ENCODE measurements around the gene AUTS2.

Gene AUTS2

GRCh38 chr7:69962186-69963065 is 364.2 kb downstream of the AUTS2 start:
- no peak overlapping the region for H3K27ac ChIP-seq (ENCODE audit: insufficient read depth, low read length, poor library complexity, severe bottlenecking)
- no peaks in the 10 kb centered on the region for H3K36me3 ChIP-seq (ENCODE audit: control insufficient read depth, insufficient read depth, low read length)
- no peaks in the 10 kb centered on the region for H3K9me3 ChIP-seq (ENCODE audit: control insufficient read depth, low read length)
- no peaks in the 10 kb centered on the region for H3K27me3 ChIP-seq (replicated peaks; ENCODE audit: control insufficient read depth, insufficient read depth, low read length, poor library complexity, severe bottlenecking)
- no peaks in the 10 kb centered on the region for H3K4me1 ChIP-seq (ENCODE audit: control insufficient read depth, insufficient read depth, low read length, poor library complexity, severe bottlenecking)
- DNase-seq = no peak
- no peak overlapping the region for H3K4me3 ChIP-seq (ENCODE audit: insufficient read depth, low read depth, low read length, poor library complexity, severe bottlenecking)

- no peaks in the 10 kb centered on the region for H3K27me3 ChIP-seq (replicated peaks; ENCODE audit: control insufficient read depth, insufficient read depth, low read length, poor library complexity, severe bottlenecking)
- DNase-seq = no peak
- no peaks in the 10 kb centered on the region for H3K36me3 ChIP-seq (ENCODE audit: control insufficient read depth, insufficient read depth, low read length)
- H3K9me3 ChIP-seq (ENCODE audit: control insufficient read depth, low read length) = no peaks in the 10 kb centered on the region
- no peak overlapping the region for H3K4me3 ChIP-seq (ENCODE audit: insufficient read depth, low read depth, low read length, poor library complexity, severe bottlenecking)
- H3K4me1 ChIP-seq (ENCODE audit: control insufficient read depth, insufficient read depth, low read length, poor library complexity, severe bottlenecking) = no peaks in the 10 kb centered on the region
- no peak overlapping the region for H3K27ac ChIP-seq (ENCODE audit: insufficient read depth, low read length, poor library complexity, severe bottlenecking)
These were observed 365.1 kb downstream of the AUTS2 start for GRCh38 chr7:69963393-69963792.

- Histone ChIP-seq H3K4me1 (ENCODE audit: control insufficient read depth, insufficient read depth, low read length, poor library complexity, severe bottlenecking) (no peaks in the 10 kb centered on the region), H3K36me3 (ENCODE audit: control insufficient read depth, insufficient read depth, low read length) (no peaks in the 10 kb centered on the region), H3K4me3 (ENCODE audit: insufficient read depth, low read depth, low read length, poor library complexity, severe bottlenecking) (no peak overlapping the region), H3K9me3 (ENCODE audit: control insufficient read depth, low read length) (no peaks in the 10 kb centered on the region), H3K27ac (ENCODE audit: insufficient read depth, low read length, poor library complexity, severe bottlenecking) (no peak overlapping the region), H3K27me3 (replicated peaks; ENCODE audit: control insufficient read depth, insufficient read depth, low read length, poor library complexity, severe bottlenecking) (no peaks in the 10 kb centered on the region)
- no peak for DNase-seq
These were observed 368.7 kb downstream of the AUTS2 start for GRCh38 chr7:69966766-69967591.

GRCh38 chr7:69967689-69968450 is 369.6 kb downstream of the AUTS2 start:
- H3K27me3 ChIP-seq (replicated peaks; ENCODE audit: control insufficient read depth, insufficient read depth, low read length, poor library complexity, severe bottlenecking) = no peaks in the 10 kb centered on the region
- no peaks in the 10 kb centered on the region for H3K4me1 ChIP-seq (ENCODE audit: control insufficient read depth, insufficient read depth, low read length, poor library complexity, severe bottlenecking)
- no peak overlapping the region for H3K27ac ChIP-seq (ENCODE audit: insufficient read depth, low read length, poor library complexity, severe bottlenecking)
- H3K9me3 ChIP-seq (ENCODE audit: control insufficient read depth, low read length) = no peaks in the 10 kb centered on the region
- no peak for DNase-seq
- no peak overlapping the region for H3K4me3 ChIP-seq (ENCODE audit: insufficient read depth, low read depth, low read length, poor library complexity, severe bottlenecking)
- H3K36me3 ChIP-seq (ENCODE audit: control insufficient read depth, insufficient read depth, low read length) = no peaks in the 10 kb centered on the region

GRCh38 chr7:69968969-69969556 is 370.8 kb downstream of the AUTS2 start:
- Histone ChIP-seq H3K4me1 (ENCODE audit: control insufficient read depth, insufficient read depth, low read length, poor library complexity, severe bottlenecking) (no peaks in the 10 kb centered on the region), H3K27ac (ENCODE audit: insufficient read depth, low read length, poor library complexity, severe bottlenecking) (no peak overlapping the region), H3K36me3 (ENCODE audit: control insufficient read depth, insufficient read depth, low read length) (no peaks in the 10 kb centered on the region), H3K27me3 (replicated peaks; ENCODE audit: control insufficient read depth, insufficient read depth, low read length, poor library complexity, severe bottlenecking) (no peaks in the 10 kb centered on the region), H3K4me3 (ENCODE audit: insufficient read depth, low read depth, low read length, poor library complexity, severe bottlenecking) (no peak overlapping the region), H3K9me3 (ENCODE audit: control insufficient read depth, low read length) (no peaks in the 10 kb centered on the region)
- no peak for DNase-seq

- DNase-seq = no peak
- Histone ChIP-seq H3K9me3 (ENCODE audit: control insufficient read depth, low read length) (no peaks in the 10 kb centered on the region), H3K27ac (ENCODE audit: insufficient read depth, low read length, poor library complexity, severe bottlenecking) (no peak overlapping the region), H3K27me3 (replicated peaks; ENCODE audit: control insufficient read depth, insufficient read depth, low read length, poor library complexity, severe bottlenecking) (no peaks in the 10 kb centered on the region), H3K4me1 (ENCODE audit: control insufficient read depth, insufficient read depth, low read length, poor library complexity, severe bottlenecking) (no peaks in the 10 kb centered on the region), H3K36me3 (ENCODE audit: control insufficient read depth, insufficient read depth, low read length) (no peaks in the 10 kb centered on the region), H3K4me3 (ENCODE audit: insufficient read depth, low read depth, low read length, poor library complexity, severe bottlenecking) (no peak overlapping the region)
These were observed 383.4 kb downstream of the AUTS2 start for GRCh38 chr7:69981646-69982045.

- H3K4me1 ChIP-seq (ENCODE audit: control insufficient read depth, insufficient read depth, low read length, poor library complexity, severe bottlenecking) = no peaks in the 10 kb centered on the region
- H3K9me3 ChIP-seq (ENCODE audit: control insufficient read depth, low read length) = no peaks in the 10 kb centered on the region
- H3K4me3 ChIP-seq (ENCODE audit: insufficient read depth, low read depth, low read length, poor library complexity, severe bottlenecking) = no peak overlapping the region
- no peaks in the 10 kb centered on the region for H3K36me3 ChIP-seq (ENCODE audit: control insufficient read depth, insufficient read depth, low read length)
- H3K27ac ChIP-seq (ENCODE audit: insufficient read depth, low read length, poor library complexity, severe bottlenecking) = no peak overlapping the region
- H3K27me3 ChIP-seq (replicated peaks; ENCODE audit: control insufficient read depth, insufficient read depth, low read length, poor library complexity, severe bottlenecking) = no peaks in the 10 kb centered on the region
- DNase-seq = no peak
These were observed 383.9 kb downstream of the AUTS2 start for GRCh38 chr7:69982197-69982596.

GRCh38 chr7:69989551-69989950 is 391.3 kb downstream of the AUTS2 start:
- H3K27me3 ChIP-seq (replicated peaks; ENCODE audit: control insufficient read depth, insufficient read depth, low read length, poor library complexity, severe bottlenecking) = no peaks in the 10 kb centered on the region
- no peaks in the 10 kb centered on the region for H3K9me3 ChIP-seq (ENCODE audit: control insufficient read depth, low read length)
- H3K36me3 ChIP-seq (ENCODE audit: control insufficient read depth, insufficient read depth, low read length) = no peaks in the 10 kb centered on the region
- no peak for DNase-seq
- no peak overlapping the region for H3K4me3 ChIP-seq (ENCODE audit: insufficient read depth, low read depth, low read length, poor library complexity, severe bottlenecking)
- no peak overlapping the region for H3K27ac ChIP-seq (ENCODE audit: insufficient read depth, low read length, poor library complexity, severe bottlenecking)
- no peaks in the 10 kb centered on the region for H3K4me1 ChIP-seq (ENCODE audit: control insufficient read depth, insufficient read depth, low read length, poor library complexity, severe bottlenecking)

- Histone ChIP-seq H3K27me3 (replicated peaks; ENCODE audit: control insufficient read depth, insufficient read depth, low read length, poor library complexity, severe bottlenecking) (no peaks in the 10 kb centered on the region), H3K36me3 (ENCODE audit: control insufficient read depth, insufficient read depth, low read length) (no peaks in the 10 kb centered on the region), H3K4me1 (ENCODE audit: control insufficient read depth, insufficient read depth, low read length, poor library complexity, severe bottlenecking) (no peaks in the 10 kb centered on the region), H3K9me3 (ENCODE audit: control insufficient read depth, low read length) (no peaks in the 10 kb centered on the region), H3K27ac (ENCODE audit: insufficient read depth, low read length, poor library complexity, severe bottlenecking) (no peak overlapping the region), H3K4me3 (ENCODE audit: insufficient read depth, low read depth, low read length, poor library complexity, severe bottlenecking) (no peak overlapping the region)
- no peak for DNase-seq
These were observed 394.7 kb downstream of the AUTS2 start for GRCh38 chr7:69992938-69993337.
